ENCODE data around the gene OLIG2. TPM values are rescaled to one million over a fixed set of nuclear protein-coding genes. Genes with fewer than 3 reads are reported as not detected.

Gene OLIG2
- total RNA-seq, 1 experiment from 2014 or later: not detected

- H2AFZ ChIP-seq (ENCODE audit: low read depth, low read length, poor library complexity, severe bottlenecking): no peak overlapping the region
- no peaks in the 10 kb centered on the region for H3K9me2 ChIP-seq (ENCODE audit: insufficient read depth)
- H4K20me1 ChIP-seq (ENCODE audit: insufficient read depth): no peaks in the 10 kb centered on the region
- TF ChIP-seq MAX (IDR thresholded peaks at IDR 0.05): no peak
- no peak for TF ChIP-seq SRF (IDR thresholded peaks at IDR 0.05; ENCODE audit: low read depth)
- TF ChIP-seq FOSL1 (IDR thresholded peaks at IDR 0.05; ENCODE audit: low read depth): no peak
- TF ChIP-seq POLR2AphosphoS5 (IDR thresholded peaks at IDR 0.05; ENCODE audit: low read depth, low read length): no peak
- no peak for TF ChIP-seq YY1 (IDR thresholded peaks at IDR 0.05; ENCODE audit: extremely low read depth, insufficient replicate concordance, low read depth, low read length)
- no peak for TF ChIP-seq SIN3A (IDR thresholded peaks at IDR 0.05; ENCODE audit: low read depth)
- no peak for TF ChIP-seq EGR1 (IDR thresholded peaks at IDR 0.05; ENCODE audit: low read depth)
- TF ChIP-seq RAD21 (IDR thresholded peaks at IDR 0.05; ENCODE audit: low read depth): no peak
- no peak for TF ChIP-seq JUND (IDR thresholded peaks at IDR 0.05)
- no peak for TF ChIP-seq TCF7L2 (IDR thresholded peaks at IDR 0.05; ENCODE audit: borderline replicate concordance, extremely low read depth, insufficient read depth, insufficient read length)
- no peak for TF ChIP-seq CBX3 (IDR thresholded peaks at IDR 0.05; ENCODE audit: low read depth)
- no peak for TF ChIP-seq ZFX (IDR thresholded peaks at IDR 0.05)
- no peak for TF ChIP-seq REST (IDR thresholded peaks at IDR 0.05; ENCODE audit: low read depth)
- no peak for TF ChIP-seq EZH2 (IDR thresholded peaks at IDR 0.05)
- no peak for TF ChIP-seq CTCF (IDR thresholded peaks at IDR 0.05 in 2 of 3, conservative IDR thresholded peaks at IDR 0.05 in 1 of 3; ENCODE audit: borderline replicate concordance in 1 of 3, insufficient read depth in 1 of 3, low read depth in 2 of 3, low read length in 2 of 3)
- TF ChIP-seq ZNF274 (IDR thresholded peaks at IDR 0.05; ENCODE audit: low read depth, low read length): no peak
- TF ChIP-seq CEBPB (IDR thresholded peaks at IDR 0.05; ENCODE audit: low read depth): no peak
- no peak for TF ChIP-seq EZH2phosphoT487 (IDR thresholded peaks at IDR 0.05; ENCODE audit: borderline replicate concordance)
- TF ChIP-seq SP1 (IDR thresholded peaks at IDR 0.05; ENCODE audit: low read depth): no peak
- TF ChIP-seq POLR2A (IDR thresholded peaks at IDR 0.05; ENCODE audit: borderline replicate concordance, extremely low read depth, insufficient read depth, insufficient read length): no peak
- ATAC-seq: no peak
- POLR2A ChIA-PET: no interaction called here
- H3K4me2 ChIP-seq (ENCODE audit: low read length): no peak overlapping the region
- BruUV-seq (replicated peaks): no TSS peak
- CTCF ChIA-PET: no interaction called here
- H3K4me3 ChIP-seq (replicated peaks in 1 of 2; ENCODE audit: low read depth in 1 of 2, low read length in 2 of 2): no peak overlapping the region
- H3K9ac ChIP-seq (ENCODE audit: low read length): no peak overlapping the region
- no peak for DNase-seq (ENCODE audit: low read depth, low spot score)
- H3K4me1 ChIP-seq (ENCODE audit: control insufficient read depth in 1 of 2, insufficient read depth in 2 of 2, low read length in 2 of 2): peaks cover 0 to 6% of the 10 kb centered on the region in 2 experiments; a peak in 1 of 4 replicates
- intact Hi-C loops (cut with micrococcal nuclease): no loop called here
- H3K27me3 ChIP-seq (ENCODE audit: insufficient read depth, low read length): peaks cover 12% of the 10 kb centered on the region; the same call in 1 of the 2 replicates
- H3K9me3 ChIP-seq (ENCODE audit: control insufficient read depth in 1 of 2, insufficient read depth in 1 of 2, low read depth in 1 of 2, low read length in 2 of 2): no peaks in the 10 kb centered on the region
- H3K79me2 ChIP-seq (ENCODE audit: insufficient read depth, low read length): no peaks in the 10 kb centered on the region
- H3K36me3 ChIP-seq (ENCODE audit: control insufficient read depth in 1 of 2, insufficient read depth in 2 of 2, low read length in 2 of 2): no peaks in the 10 kb centered on the region
- H3K27ac ChIP-seq (ENCODE audit: low read depth, low read length): no peak overlapping the region
- RAD21 ChIA-PET (ENCODE audit: low non-redundant PET in 1 of 2, low total read pairs in 2 of 2, uncharacterized antibody in 2 of 2, unreplicated experiment in 2 of 2): no interaction called here
These were observed 6.8 kb downstream of the OLIG2 start for GRCh38 chr21:33032434-33033047.
